Uterus (tissue), 4 donors: ENCODE results near the gene FAM171A2. TPM values are rescaled to one million over a fixed set of nuclear protein-coding genes. Genes with fewer than 3 reads are reported as not detected.

Source experiments
- DNase-seq, 2 donors: peaks; one replicate each; pipeline ENCODE4 v3.0.0-alpha.2; 2019 to 2020
- H3K27ac ChIP-seq, 2 donors: fragments of 200-600 bp; sonication (generic); 1 replicate in 1 of 2; 2 replicates in 1 of 2; pipeline ENCODE4 v1.5.1; 2016 to 2018
- H3K27me3 ChIP-seq, 2 donors: fragments of 200-600 bp; sonication (generic); one replicate each; pipeline ENCODE4 v1.5.1; 2018 to 2019; ENCODE audit warnings: control low read depth in 1 of 2
- H3K36me3 ChIP-seq, 2 donors: fragments of 200-600 bp; sonication (generic); one replicate each; pipeline ENCODE4 v1.5.1; 2019; ENCODE audit warnings: control low read depth in 1 of 2
- H3K4me1 ChIP-seq, 2 donors: fragments of 200-600 bp; sonication (generic); one replicate each; pipeline ENCODE4 v1.5.1; 2018 to 2019; ENCODE audit warnings: control low read depth in 1 of 2
- H3K4me3 ChIP-seq, 2 donors: fragments of 200-600 bp; sonication (generic); 1 replicate in 1 of 2; 2 replicates in 1 of 2; pipeline ENCODE4 v1.5.1; 2018 to 2019; ENCODE audit warnings: mild to moderate bottlenecking in 1 of 2
- H3K9me3 ChIP-seq, 2 donors: fragments of 200-600 bp; sonication (generic); one replicate each; pipeline ENCODE4 v1.5.1; 2019; ENCODE audit warnings: control low read depth in 1 of 2
- POLR2A ChIP-seq, 2 donors: fragments of 450-650 bp; IDR thresholded peaks; one replicate each; pipeline ENCODE4 v1.6.1; 2016; ENCODE audit warnings: antibody characterized with exemption in 2 of 2, mild to moderate bottlenecking in 1 of 2, moderate library complexity in 1 of 2
- intact Hi-C: fragments of 100-400 bp; cut with DNase I; formaldehyde crosslinking; loops from one replicate; pipeline ENCODE4 v1.15.1; 2023; ENCODE audit warnings: low total_unique reads
- total RNA-seq, 4 donors: library from RNA; depleted of rRNA in 3 of 4; stranded (reverse); fragments of >200 nt in 3 of 4; gene quantifications; one replicate each; pipeline versions ENCODE4 v1.1.0 to v1.2.4, GENCODE V29; 2014 to 2023
- TF ChIP-seq, protein P1 (sequence below), 4 experiments: fragments of 200-600 bp in 2 of 4; fragments of 450-650 bp in 2 of 4; sonication (generic) in 2 of 4; IDR thresholded peaks; one replicate each; pipeline ENCODE4 v1.5.1; 2016 to 2019; ENCODE audit warnings: antibody characterized with exemption in 4 of 4, mild to moderate bottlenecking in 2 of 4, moderate library complexity in 1 of 4
- donor health status: DM: yes; HTN: yes; CAD: no.

The FAM171A2 gene
- total RNA-seq, 4 donors from 2014 or later: 0.77 to 32.1 (median 14.2) TPM

DNA sequence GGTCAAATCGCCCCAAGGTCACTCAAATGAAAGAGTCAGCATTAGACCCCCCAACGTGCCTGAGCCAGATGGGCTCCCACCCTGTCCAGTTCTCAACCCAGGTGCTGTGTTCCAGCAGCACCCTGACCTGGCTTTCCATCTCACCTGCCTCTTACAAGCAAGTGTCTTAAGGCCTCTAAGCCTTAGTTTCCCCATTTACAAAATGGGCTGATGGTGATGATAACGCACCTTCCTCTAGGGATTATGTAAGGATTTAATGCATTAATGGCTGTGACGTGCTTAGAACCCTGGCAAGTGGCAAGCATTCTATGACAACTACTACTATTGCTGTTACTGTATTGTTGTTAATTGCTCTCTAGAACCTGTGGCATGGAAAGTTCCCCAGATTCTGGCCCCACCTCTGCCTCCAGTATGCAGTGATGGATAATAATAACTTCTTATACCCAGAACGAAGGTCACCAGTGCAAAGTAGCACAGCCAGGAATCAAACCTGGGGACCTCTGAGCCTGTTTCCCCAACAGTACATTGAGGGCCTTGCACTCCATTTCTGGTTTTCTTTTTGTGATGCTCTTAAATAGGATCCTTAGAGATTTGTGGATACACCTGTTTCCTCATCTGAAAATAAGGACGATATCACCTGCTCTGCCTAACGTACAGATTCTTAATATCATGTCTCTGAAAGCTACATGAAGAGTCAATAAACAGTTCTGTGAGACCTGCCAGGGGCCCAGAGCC is 35.8 kb downstream of the FAM171A2 start:
- Histone ChIP-seq H3K36me3 (no peaks in the 10 kb centered on the region), H3K4me1 (peaks cover 0 to 8% of the 10 kb centered on the region in 2 donors), H3K9me3 (no peaks in the 10 kb centered on the region), H3K27ac (no peak overlapping the region), H3K4me3 (no peak overlapping the region), H3K27me3 (no peaks in the 10 kb centered on the region)
- DNase-seq: no peak
- intact Hi-C loops: no loop called here
- no peak for TF ChIP-seq POLR2A (IDR thresholded peaks at IDR 0.05)
- TF ChIP-seq, protein P1, sequence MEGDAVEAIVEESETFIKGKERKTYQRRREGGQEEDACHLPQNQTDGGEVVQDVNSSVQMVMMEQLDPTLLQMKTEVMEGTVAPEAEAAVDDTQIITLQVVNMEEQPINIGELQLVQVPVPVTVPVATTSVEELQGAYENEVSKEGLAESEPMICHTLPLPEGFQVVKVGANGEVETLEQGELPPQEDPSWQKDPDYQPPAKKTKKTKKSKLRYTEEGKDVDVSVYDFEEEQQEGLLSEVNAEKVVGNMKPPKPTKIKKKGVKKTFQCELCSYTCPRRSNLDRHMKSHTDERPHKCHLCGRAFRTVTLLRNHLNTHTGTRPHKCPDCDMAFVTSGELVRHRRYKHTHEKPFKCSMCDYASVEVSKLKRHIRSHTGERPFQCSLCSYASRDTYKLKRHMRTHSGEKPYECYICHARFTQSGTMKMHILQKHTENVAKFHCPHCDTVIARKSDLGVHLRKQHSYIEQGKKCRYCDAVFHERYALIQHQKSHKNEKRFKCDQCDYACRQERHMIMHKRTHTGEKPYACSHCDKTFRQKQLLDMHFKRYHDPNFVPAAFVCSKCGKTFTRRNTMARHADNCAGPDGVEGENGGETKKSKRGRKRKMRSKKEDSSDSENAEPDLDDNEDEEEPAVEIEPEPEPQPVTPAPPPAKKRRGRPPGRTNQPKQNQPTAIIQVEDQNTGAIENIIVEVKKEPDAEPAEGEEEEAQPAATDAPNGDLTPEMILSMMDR (IDR thresholded peaks at IDR 0.05): no peak

DNA sequence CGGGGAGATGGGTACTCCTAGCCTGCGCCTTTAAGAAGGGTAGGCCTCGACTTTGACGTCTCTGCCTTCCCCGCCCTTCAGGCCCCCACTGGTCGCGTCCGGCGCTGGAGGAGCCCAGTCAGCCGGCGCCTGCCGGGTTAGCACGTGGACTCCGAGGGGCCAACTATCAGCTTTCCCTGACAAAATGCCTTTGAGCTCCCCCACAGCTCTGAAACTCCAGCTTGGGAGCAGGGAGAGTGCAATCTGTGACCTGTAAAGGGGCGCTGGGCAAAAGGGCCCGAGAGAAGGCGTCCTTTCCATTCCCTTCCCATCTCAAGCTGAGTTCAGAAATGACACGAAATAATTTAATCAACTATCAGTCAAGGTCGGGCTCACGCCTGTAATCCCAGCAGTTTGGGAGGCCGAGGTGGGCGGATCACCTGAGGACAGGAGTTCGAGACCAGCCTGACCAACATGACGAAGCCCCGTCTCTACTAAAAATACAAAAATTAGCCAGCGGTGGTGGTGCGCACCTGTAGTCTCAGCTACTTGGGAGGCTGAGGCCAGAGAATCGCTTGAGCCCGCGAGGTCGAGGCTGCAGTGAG is 36.7 kb downstream of the FAM171A2 start:
- Histone ChIP-seq H3K9me3 (no peaks in the 10 kb centered on the region), H3K36me3 (no peaks in the 10 kb centered on the region), H3K27ac (peak overlapping the region; percentile 92 to 95), H3K4me1 (peaks cover 0 to 8% of the 10 kb centered on the region in 2 donors), H3K27me3 (no peaks in the 10 kb centered on the region), H3K4me3 (peak overlapping the region; percentile 85 to 93)
- TF ChIP-seq, protein P1 (IDR thresholded peaks at IDR 0.05): peak in 1 of 4 experiments; percentile 70
- TF ChIP-seq POLR2A (IDR thresholded peaks at IDR 0.05): peak in 1 of 2 donors; percentile 8
- intact Hi-C loops: no loop called here
- DNase-seq: peak; percentile 96 to 97

DNA sequence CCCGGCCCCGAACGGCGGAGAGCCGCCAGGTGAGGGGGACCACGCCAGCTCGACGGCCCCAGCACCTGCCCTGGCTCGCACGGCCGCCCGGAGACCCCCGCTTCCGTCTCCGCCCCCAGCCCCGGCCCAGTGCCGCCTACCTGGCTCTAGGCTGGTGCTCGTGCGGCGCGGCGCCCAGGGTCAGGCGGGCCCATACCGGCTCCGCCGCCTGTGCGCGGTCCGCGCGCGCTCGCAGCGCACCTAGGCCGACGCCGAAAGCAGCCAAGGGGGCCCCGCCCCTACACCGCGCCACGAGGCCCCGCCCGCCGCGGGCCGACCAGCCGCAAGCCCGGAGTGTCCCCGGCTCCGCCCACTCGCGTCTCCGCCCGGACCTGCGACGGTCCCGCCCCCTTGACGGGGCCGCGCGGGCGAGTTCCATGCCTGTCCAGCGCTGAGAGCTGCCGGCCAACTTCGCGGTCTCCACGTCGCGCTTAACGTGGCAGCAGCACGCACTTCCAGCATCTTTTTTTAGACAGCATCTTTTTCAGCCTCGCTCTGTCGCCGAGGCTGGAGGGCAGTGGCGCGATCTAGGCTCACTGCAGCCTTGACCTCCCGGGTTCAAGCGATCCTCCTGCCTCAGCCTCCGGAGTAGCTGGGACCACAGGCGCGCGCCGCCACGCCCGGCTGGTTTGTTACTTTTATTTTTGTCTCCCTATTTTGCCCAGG is 38.9 kb downstream of the FAM171A2 start, which contains the start of gene SLC25A39:
Gene SLC25A39, minus strand, starts transcription at position 253 of the 705 bp plus-strand sequence. CDS start 1,261 bp downstream, outside the sequence.
- Histone ChIP-seq H3K27me3 (no peaks in the 10 kb centered on the region), H3K27ac (peak within 1 kb of the TSS; percentile 92 to 95), H3K9me3 (no peaks in the 10 kb centered on the region), H3K4me3 (peak within 1 kb of the TSS; percentile 85 to 93), H3K4me1 (peaks cover 0 to 8% of the 10 kb centered on the region in 2 donors), H3K36me3 (no peaks in the 10 kb centered on the region)
- TF ChIP-seq, protein P1 (IDR thresholded peaks at IDR 0.05): peak in 2 of 4 experiments; percentile 15 to 59
- TF ChIP-seq POLR2A (IDR thresholded peaks at IDR 0.05): peak in 1 of 2 donors; percentile 82
- intact Hi-C loops: no loop called here
- DNase-seq: peak; percentile 91 to 96

DNA sequence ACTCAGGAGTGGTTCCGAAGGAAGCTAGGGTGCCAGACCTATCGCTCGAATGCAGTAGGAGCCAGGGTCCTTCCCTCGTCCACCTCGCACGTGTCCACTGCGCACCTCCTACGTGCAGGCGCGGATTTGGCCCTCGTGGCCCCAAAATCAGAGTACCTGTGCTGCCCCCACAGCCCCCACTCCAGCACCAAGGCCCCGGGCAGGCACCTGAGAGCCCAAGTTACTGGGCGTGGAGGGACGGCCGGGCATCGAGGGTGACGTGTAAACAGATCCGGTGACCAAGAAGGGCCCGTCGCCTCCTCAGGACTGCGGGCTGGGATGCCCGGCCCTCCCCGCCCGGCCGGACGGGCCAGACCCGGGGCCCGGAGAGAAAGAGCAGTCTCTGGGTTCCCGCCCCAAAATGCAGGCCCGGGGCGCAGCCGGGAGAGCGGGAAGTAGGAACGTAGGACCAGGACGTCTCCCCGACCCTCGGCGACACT is 39.5 kb downstream of the FAM171A2 start:
- intact Hi-C loops: no loop called here
- Histone ChIP-seq H3K36me3 (no peaks in the 10 kb centered on the region), H3K27me3 (no peaks in the 10 kb centered on the region), H3K9me3 (no peaks in the 10 kb centered on the region), H3K27ac (peak overlapping the region; percentile 92 to 95), H3K4me1 (peaks cover 0 to 8% of the 10 kb centered on the region in 2 donors), H3K4me3 (peak overlapping the region; percentile 85 to 93)
- TF ChIP-seq, protein P1 (IDR thresholded peaks at IDR 0.05): no peak
- TF ChIP-seq POLR2A (IDR thresholded peaks at IDR 0.05): no peak
- DNase-seq: no peak
